GM18909 (cell line): ENCODE results near the gene IL11.
A peak's percentile ranks its signal among the peaks of the same experiment; 100 is the strongest.
"Not testable (repeated sequence)": the region's sequence is repeated elsewhere in the genome, so short reads cannot be mapped to it uniquely, and the experiment has no call there.

Experiments
- ATAC-seq: cut with Tn5 transposase; IDR thresholded peaks from one replicate; pipeline ENCODE4 v1.9.1; 2021; ENCODE audit warnings: mild to moderate bottlenecking; ENCODE audit not compliant: unreplicated experiment, poor library complexity

Gene IL11

GRCh38 chr19:55370305-55370988, at the start of gene IL11:
IL11 (minus strand) TSS chr19:55370463; CDS start chr19:55370310, 153 bp downstream.
- no peak for ATAC-seq

GRCh38 chr19:55419624-55420236, 49.5 kb upstream of the IL11 start:
- ATAC-seq, result no peak

- no peak for ATAC-seq
Measured at GRCh38 chr19:55419103-55419502, 48.8 kb upstream of the IL11 start.

- no peak for ATAC-seq
Measured at GRCh38 chr19:55418185-55418584, 47.9 kb upstream of the IL11 start.

GRCh38 chr19:55410168-55410567, 39.9 kb upstream of the IL11 start:
- no peak for ATAC-seq

- ATAC-seq, result not testable (repeated sequence)
Measured at GRCh38 chr19:55409179-55409578, 38.9 kb upstream of the IL11 start.

GRCh38 chr19:55408533-55408872, 38.2 kb upstream of the IL11 start:
- no peak for ATAC-seq

GRCh38 chr19:55407800-55408532, 37.7 kb upstream of the IL11 start:
- peak; percentile 87 for ATAC-seq

- ATAC-seq, result peak; percentile 34
Measured at GRCh38 chr19:55407550-55407799, 37.2 kb upstream of the IL11 start, which contains the start of gene UBE2S. UBE2S (minus strand) TSS chr19:55407788; CDS start chr19:55407589, 199 bp downstream.

GRCh38 chr19:55406826-55407549, 36.7 kb upstream of the IL11 start:
- ATAC-seq, result no peak

- no peak for ATAC-seq
Measured at GRCh38 chr19:55406091-55406825, 36.0 kb upstream of the IL11 start.

- ATAC-seq, result no peak
Measured at GRCh38 chr19:55405638-55406037, 35.4 kb upstream of the IL11 start.

- ATAC-seq, result no peak
Measured at GRCh38 chr19:55402509-55402908, 32.2 kb upstream of the IL11 start.

GRCh38 chr19:55401390-55401789, 31.1 kb upstream of the IL11 start:
- not testable (repeated sequence) for ATAC-seq

- no peak for ATAC-seq
Measured at GRCh38 chr19:55400281-55401087, 30.2 kb upstream of the IL11 start.

- no peak for ATAC-seq
Measured at GRCh38 chr19:55398200-55398925, 28.1 kb upstream of the IL11 start.

GRCh38 chr19:55392820-55393761, 22.8 kb upstream of the IL11 start:
- ATAC-seq, result no peak
